Adrenal gland (tissue), 12 donors: ENCODE measurements around the gene KCNQ4. TPM values are rescaled to one million over a fixed set of nuclear protein-coding genes. Genes with fewer than 3 reads are reported as not detected.

ENCODE experiments used
- DNase-seq, 7 donors: peaks; one replicate each; pipeline ENCODE4 v3.0.0-alpha.2; 2019 to 2020
- H3K27ac ChIP-seq, 5 donors: fragments of 200-600 bp; sonication (generic) in 4 of 5; 1 replicate in 3 of 5; 2 replicates in 2 of 5; pipeline versions ENCODE4 v1.5.1 to v1.8.0; 2016 to 2020; ENCODE audit warnings: mild to moderate bottlenecking in 1 of 5
- H3K27me3 ChIP-seq: fragments of 200-600 bp; 2 replicates; pipeline ENCODE4 v1.8.0; 2021
- H3K36me3 ChIP-seq, 2 donors: fragments of 200-600 bp; replicated peaks in 1 of 2; 1 replicate in 1 of 2; 2 replicates in 1 of 2; pipeline versions ENCODE4 v1.5.1 to v1.8.0; 2018 to 2022
- H3K4me1 ChIP-seq, 2 donors: fragments of 200-600 bp; replicated peaks in 1 of 2; 1 replicate in 1 of 2; 2 replicates in 1 of 2; pipeline versions ENCODE4 v1.5.1 to v1.8.0; 2018 to 2021
- H3K4me3 ChIP-seq, 4 donors: fragments of 200-600 bp; sonication (generic) in 3 of 4; one replicate each; pipeline ENCODE4 v1.5.1; 2016 to 2018
- H3K9me3 ChIP-seq, 3 donors: fragments of 200-600 bp; sonication (generic) in 1 of 3; replicated peaks in 1 of 3; 1 replicate in 2 of 3; 2 replicates in 1 of 3; pipeline versions ENCODE4 v1.5.1 to v1.8.0; 2016 to 2021
- CTCF ChIP-seq, 6 experiments: fragments of 450-650 bp in 4 of 6; fragments of 200-600 bp in 2 of 6; sonication (generic) in 1 of 6; IDR thresholded peaks; 1 replicate in 5 of 6; 2 replicates in 1 of 6; pipeline versions ENCODE4 v1.5.1 to v1.8.0; 2016 to 2021; ENCODE audit warnings: antibody characterized with exemption in 6 of 6, mild to moderate bottlenecking in 2 of 6, moderate library complexity in 1 of 6
- POLR2A ChIP-seq, 2 donors: fragments of 450-650 bp; IDR thresholded peaks; one replicate each; pipeline ENCODE4 v1.6.1; 2017; ENCODE audit warnings: antibody characterized with exemption in 2 of 2, mild to moderate bottlenecking in 2 of 2, moderate library complexity in 1 of 2
- WGBS, 4 donors: extraction: QIAGEN DNeasy Blood & Tissue Kit in 2 of 4; methylation state at CpG; one replicate each; pipeline versions ENCODE4 v1.1.5 to v1.1.7; 2013 to 2017; 5-methylcytosine and 5-hydroxymethylcytosine counted together
- intact Hi-C, 2 donors: fragments of 100-400 bp; cut with DNase I; formaldehyde crosslinking; loops; one replicate each; pipeline versions ENCODE4 v1.14.1 to v1.15.0; 2022 to 2023
- polyA plus RNA-seq, 3 donors: library from polyadenylated mRNA; stranded (reverse); fragments of 200-250 nt in 2 of 3; fragments of 350-450 nt in 1 of 3; fragmentation: Illumina TruSeq in 1 of 3; extraction: RNeasy Lipid Tissue Mini Kit (QIAGEN cat#74804) in 1 of 3; gene quantifications; one replicate each; pipeline ENCODE4 v1.2.3, GENCODE V29; 2013 to 2014
- total RNA-seq, 9 donors: library from RNA; depleted of rRNA in 4 of 9; stranded (reverse); fragments of >200 nt in 4 of 9; fragments of 120-200 nt in 1 of 9; fragmentation: NEBNext Ultra II Directional in 1 of 9; extraction: Animal tissue kit (Norgen Biotek cat#: 25700) in 1 of 9; gene quantifications; one replicate each; pipeline versions ENCODE4 v1.1.0 to v1.2.4, GENCODE V29; 2013 to 2023
- donor health status: healthy with polysubstance abuse.
- donor health status: Bipolar disorder and iron deficiency.
- donor health status: DM: yes; HTN: yes; CAD: no.
- donor health status: DM: no; HTN: no; CAD: no.
- donor health status: DM: no; HTN: no; CAD: no.
- donor health status: DM: yes; HTN: yes; CAD: no.

The KCNQ4 gene
- total and polyA plus RNA-seq, 12 donors: 0.06 to 1.0 (median 0.29) TPM; not detected in 2

DNA sequence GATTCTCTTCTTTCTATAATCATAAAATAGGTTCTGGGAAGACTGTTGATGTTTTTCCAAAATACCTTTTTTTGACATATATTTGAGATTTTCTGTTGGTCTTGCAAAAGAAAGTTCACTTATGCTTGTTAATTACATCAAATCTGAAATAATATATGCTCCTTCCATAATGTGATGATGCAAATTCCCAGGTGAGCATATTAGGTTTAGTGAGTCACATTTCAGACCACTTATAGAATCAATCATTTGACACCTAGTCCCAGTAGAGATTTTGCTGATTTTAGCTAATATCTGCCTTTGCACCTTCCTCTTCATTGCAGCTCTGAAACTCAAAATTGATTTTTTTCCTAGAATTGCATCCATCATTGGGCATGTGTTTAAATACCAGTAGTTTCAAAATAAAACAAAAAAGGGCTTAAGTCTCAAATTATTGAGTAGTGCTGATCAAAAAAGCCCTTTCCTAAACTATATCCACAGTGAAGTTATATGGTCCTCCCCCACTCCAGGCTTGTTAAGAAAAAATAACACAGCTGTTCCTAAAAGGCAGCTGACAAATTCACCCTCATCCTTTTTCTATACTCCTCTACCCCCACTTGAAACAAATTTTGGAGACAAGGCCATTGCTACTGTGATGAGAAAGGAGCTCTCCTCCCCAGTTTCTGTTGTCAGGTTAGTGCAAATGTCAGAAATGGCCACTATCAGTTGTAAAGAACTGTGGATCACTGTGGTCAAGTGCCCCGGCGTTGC lies 37.1 kb upstream of the KCNQ4 start:
- no peak overlapping the region for H3K27ac ChIP-seq
- WGBS, 4 donors: 71 to 91% (median 89%) methylated on average over 2 of the region's 2 CpGs
- no peaks in the 10 kb centered on the region for H3K27me3 ChIP-seq
- H3K36me3 ChIP-seq: peaks cover 0 to 45% of the 10 kb centered on the region in 2 donors
- no peak overlapping the region for H3K4me3 ChIP-seq
- H3K9me3 ChIP-seq: no peaks in the 10 kb centered on the region
- no peak for DNase-seq
- TF ChIP-seq POLR2A (IDR thresholded peaks at IDR 0.05): no peak
- TF ChIP-seq CTCF (IDR thresholded peaks at IDR 0.05): no peak
- intact Hi-C loops: no loop called here
- peaks cover 0 to 7% of the 10 kb centered on the region in 2 donors for H3K4me1 ChIP-seq

- peaks cover 0 to 52% of the 10 kb centered on the region in 2 donors for H3K36me3 ChIP-seq
- 94 to 97% (median 95%) methylated on average over 5 of the region's 5 CpGs for WGBS, 4 donors
- TF ChIP-seq POLR2A (IDR thresholded peaks at IDR 0.05): no peak
- TF ChIP-seq CTCF (IDR thresholded peaks at IDR 0.05): no peak
Measured at GRCh38 chr1:40748841-40749718, 34.5 kb upstream of the KCNQ4 start.

GRCh38 chr1:40749817-40750216 lies 33.8 kb upstream of the KCNQ4 start:
- no peaks in the 10 kb centered on the region for H3K27me3 ChIP-seq
- intact Hi-C loops: no loop called here
- H3K27ac ChIP-seq: no peak overlapping the region
- 62 to 96% (median 90%) methylated on average over 3 of the region's 3 CpGs for WGBS, 4 donors
- no peak overlapping the region for H3K4me3 ChIP-seq
- no peak for DNase-seq
- no peaks in the 10 kb centered on the region for H3K9me3 ChIP-seq
- H3K4me1 ChIP-seq: peaks cover 0 to 7% of the 10 kb centered on the region in 2 donors
- peaks cover 0 to 58% of the 10 kb centered on the region in 2 donors for H3K36me3 ChIP-seq
- TF ChIP-seq CTCF (IDR thresholded peaks at IDR 0.05): no peak
- no peak for TF ChIP-seq POLR2A (IDR thresholded peaks at IDR 0.05)

More at GRCh38 chr1:40748841-40749718, 34.5 kb upstream of the KCNQ4 start:
- no peaks in the 10 kb centered on the region for H3K27me3 ChIP-seq
- intact Hi-C loops: no loop called here
- no peak overlapping the region for H3K4me3 ChIP-seq
- H3K9me3 ChIP-seq: no peaks in the 10 kb centered on the region
- peaks cover 0 to 7% of the 10 kb centered on the region in 2 donors for H3K4me1 ChIP-seq
- DNase-seq: no peak
- H3K27ac ChIP-seq: no peak overlapping the region

GRCh38 chr1:40750451-40750908 lies 33.1 kb upstream of the KCNQ4 start:
- H3K4me3 ChIP-seq: no peak overlapping the region
- no peaks in the 10 kb centered on the region for H3K9me3 ChIP-seq
- H3K27me3 ChIP-seq: no peaks in the 10 kb centered on the region
- no peak overlapping the region for H3K27ac ChIP-seq
- no peak for DNase-seq
- H3K36me3 ChIP-seq: peaks cover 0 to 64% of the 10 kb centered on the region in 2 donors
- TF ChIP-seq POLR2A (IDR thresholded peaks at IDR 0.05) (no peak), CTCF (IDR thresholded peaks at IDR 0.05) (no peak)
- intact Hi-C loops: no loop called here
- 70 to 87% (median 80%) methylated on average over 2 of the region's 2 CpGs for WGBS, 4 donors
- peaks cover 0 to 7% of the 10 kb centered on the region in 2 donors for H3K4me1 ChIP-seq
